T-helper 1 cell treated with Interleukin-12 subunit alpha and Interleukin-12 subunit beta and Interleukin-4 antibody, amounts not matched to agents 30 μg/mL and 1 μg/mL, for 36 hours (primary cell): ENCODE measurements around the gene SPHK2.
"Not testable (repeated sequence)": the region's sequence is repeated elsewhere in the genome, so short reads cannot be mapped to it uniquely, and the experiment has no call there.

ENCODE experiments used
- H3K27ac Mint-ChIP-seq: one replicate; pipeline ENCODE4 v1.8.0; 2021; ENCODE audit warnings: mild to moderate bottlenecking, mixed read lengths
- H3K27me3 Mint-ChIP-seq: one replicate; pipeline ENCODE4 v1.8.0; 2021; ENCODE audit warnings: low read depth, mixed read lengths
- H3K36me3 Mint-ChIP-seq: one replicate; pipeline ENCODE4 v1.8.0; 2021; ENCODE audit warnings: low read depth, mixed read lengths
- H3K4me1 Mint-ChIP-seq: one replicate; pipeline ENCODE4 v1.8.0; 2021; ENCODE audit warnings: low read depth, mixed read lengths
- H3K4me3 Mint-ChIP-seq: one replicate; pipeline ENCODE4 v1.8.0; 2021; ENCODE audit warnings: mild to moderate bottlenecking, moderate library complexity, mixed read lengths
- H3K9me3 Mint-ChIP-seq: one replicate; pipeline ENCODE4 v1.8.0; 2021; ENCODE audit warnings: mixed read lengths

SPHK2 gene

GRCh38 chr19:48625891-48626327 lies 6.6 kb downstream of the SPHK2 start:
- Mint-ChIP-seq H3K36me3 (peaks cover 29% of the 10 kb centered on the region), H3K27me3 (no peaks in the 10 kb centered on the region), H3K27ac (no peak overlapping the region), H3K4me3 (no peak overlapping the region), H3K4me1 (peaks cover 31% of the 10 kb centered on the region), H3K9me3 (no peaks in the 10 kb centered on the region)

GRCh38 chr19:48627201-48627864 lies 8.0 kb downstream of the SPHK2 start:
- H3K27ac Mint-ChIP-seq, result no peak overlapping the region
- H3K4me3 Mint-ChIP-seq, result no peak overlapping the region

DNA sequence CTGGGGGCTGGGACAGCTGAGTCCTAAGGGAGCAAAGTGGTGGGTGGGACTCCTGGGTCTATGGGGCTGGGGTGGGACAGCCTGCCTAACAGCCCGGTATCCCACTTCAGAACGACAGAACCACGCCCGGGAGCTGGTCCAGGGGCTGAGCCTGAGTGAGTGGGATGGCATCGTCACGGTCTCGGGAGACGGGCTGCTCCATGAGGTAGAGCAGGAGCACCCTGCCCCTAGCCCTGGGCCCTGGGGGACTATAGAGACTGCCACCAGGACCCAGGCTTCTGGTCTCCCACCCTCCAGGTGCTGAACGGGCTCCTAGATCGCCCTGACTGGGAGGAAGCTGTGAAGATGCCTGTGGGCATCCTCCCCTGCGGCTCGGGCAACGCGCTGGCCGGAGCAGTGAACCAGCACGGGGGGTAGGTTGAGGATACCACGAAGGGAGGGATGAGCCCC lies 8.6 kb downstream of the SPHK2 start:
- Mint-ChIP-seq H3K27ac (no peak overlapping the region), H3K4me3 (no peak overlapping the region), H3K9me3 (no peaks in the 10 kb centered on the region), H3K4me1 (peaks cover 22% of the 10 kb centered on the region), H3K27me3 (no peaks in the 10 kb centered on the region), H3K36me3 (peaks cover 20% of the 10 kb centered on the region)

More at GRCh38 chr19:48627201-48627864, 8.0 kb downstream of the SPHK2 start:
- Mint-ChIP-seq H3K36me3 (peaks cover 22% of the 10 kb centered on the region), H3K4me1 (peaks cover 24% of the 10 kb centered on the region), H3K27me3 (no peaks in the 10 kb centered on the region), H3K9me3 (no peaks in the 10 kb centered on the region)

- Mint-ChIP-seq H3K9me3 (no peaks in the 10 kb centered on the region), H3K27ac (no peak overlapping the region), H3K4me1 (peaks cover 17% of the 10 kb centered on the region)
Measured at GRCh38 chr19:48628486-48629296, 9.4 kb downstream of the SPHK2 start.

GRCh38 chr19:48629297-48629598 lies 9.9 kb downstream of the SPHK2 start:
- no peaks in the 10 kb centered on the region for H3K9me3 Mint-ChIP-seq

More at GRCh38 chr19:48628486-48629296, 9.4 kb downstream of the SPHK2 start:
- Mint-ChIP-seq H3K36me3 (peaks cover 15% of the 10 kb centered on the region), H3K27me3 (no peaks in the 10 kb centered on the region), H3K4me3 (no peak overlapping the region)

GRCh38 chr19:48629599-48630295 lies 10.4 kb downstream of the SPHK2 start:
- Mint-ChIP-seq H3K27ac (no peak overlapping the region), H3K9me3 (no peaks in the 10 kb centered on the region), H3K27me3 (no peaks in the 10 kb centered on the region), H3K36me3 (peaks cover 12% of the 10 kb centered on the region), H3K4me3 (no peak overlapping the region), H3K4me1 (peaks cover 18% of the 10 kb centered on the region)

More at GRCh38 chr19:48629297-48629598, 9.9 kb downstream of the SPHK2 start:
- H3K4me3 Mint-ChIP-seq, result no peak overlapping the region
- H3K4me1 Mint-ChIP-seq, result peaks cover 17% of the 10 kb centered on the region
- peaks cover 12% of the 10 kb centered on the region for H3K36me3 Mint-ChIP-seq
- no peak overlapping the region for H3K27ac Mint-ChIP-seq
- H3K27me3 Mint-ChIP-seq, result no peaks in the 10 kb centered on the region

DNA sequence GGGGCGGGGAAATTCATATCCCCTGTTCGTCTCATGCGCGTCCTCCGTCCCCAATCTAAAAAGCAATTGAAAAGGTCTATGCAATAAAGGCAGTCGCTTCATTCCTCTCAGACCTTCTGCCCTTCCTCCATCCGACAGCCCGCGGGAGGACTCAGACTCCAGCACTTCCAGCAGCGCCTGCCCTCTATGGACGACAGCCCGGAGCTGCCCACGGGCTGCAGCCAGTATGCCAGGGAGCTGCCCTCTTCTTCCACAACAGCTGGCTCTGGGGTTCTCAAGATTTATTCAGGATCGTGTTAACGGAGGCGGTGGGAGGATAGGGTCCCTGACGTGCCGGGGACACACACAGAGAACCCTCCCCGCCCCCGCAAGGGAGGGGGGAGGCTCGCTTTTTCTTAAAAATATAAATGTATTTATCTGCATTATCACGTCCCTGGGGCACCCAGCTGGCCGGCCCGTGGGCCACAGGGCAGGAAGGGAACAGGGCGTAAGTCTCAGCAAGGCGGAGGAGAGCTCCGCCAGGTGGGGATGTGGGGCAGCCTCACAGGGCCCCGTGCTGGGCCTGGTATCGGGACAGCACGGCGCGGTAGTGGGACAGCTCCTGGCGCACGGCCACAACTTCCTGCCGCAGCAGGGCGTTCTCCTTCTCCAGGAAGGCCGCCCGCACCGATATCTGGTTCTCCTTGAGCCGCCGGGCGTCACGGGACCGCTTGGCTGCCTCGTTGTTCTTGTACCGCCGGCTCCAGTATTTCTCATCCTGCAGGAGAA lies 11.2 kb downstream of the SPHK2 start:
- H3K27me3 Mint-ChIP-seq, result no peaks in the 10 kb centered on the region
- H3K9me3 Mint-ChIP-seq, result no peaks in the 10 kb centered on the region
- peaks cover 12% of the 10 kb centered on the region for H3K36me3 Mint-ChIP-seq
- H3K4me1 Mint-ChIP-seq, result peaks cover 19% of the 10 kb centered on the region
- no peak overlapping the region for H3K4me3 Mint-ChIP-seq
- H3K27ac Mint-ChIP-seq, result no peak overlapping the region

- Mint-ChIP-seq H3K27ac (no peak overlapping the region), H3K27me3 (no peaks in the 10 kb centered on the region), H3K4me1 (peaks cover 19% of the 10 kb centered on the region), H3K9me3 (no peaks in the 10 kb centered on the region), H3K4me3 (no peak overlapping the region), H3K36me3 (peaks cover 12% of the 10 kb centered on the region)
Measured at GRCh38 chr19:48631225-48631624, 11.9 kb downstream of the SPHK2 start.

DNA sequence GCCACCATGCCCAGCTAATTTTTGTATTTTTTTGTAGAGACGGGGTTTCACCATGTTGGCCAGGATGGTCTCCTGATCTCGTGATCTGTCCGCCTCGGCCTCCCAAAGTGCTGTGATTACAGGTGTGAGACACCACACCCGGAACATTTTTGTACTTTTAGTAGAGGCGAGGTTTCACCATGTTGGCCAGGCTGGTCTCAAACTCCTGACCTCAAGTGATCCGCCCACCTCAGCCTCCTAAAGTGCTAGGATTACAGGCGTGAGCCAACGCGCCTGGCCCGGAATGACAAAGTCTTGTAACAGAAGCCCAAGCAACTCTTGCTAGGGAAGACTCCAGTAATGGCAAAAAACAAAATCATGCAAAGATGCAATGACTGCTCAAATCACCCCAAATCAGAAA lies 13.0 kb downstream of the SPHK2 start:
- not testable (repeated sequence) for H3K36me3 Mint-ChIP-seq, H3K9me3 Mint-ChIP-seq, H3K4me3 Mint-ChIP-seq, H3K27me3 Mint-ChIP-seq
- Mint-ChIP-seq H3K27ac (peak overlapping the region; percentile 20), H3K4me1 (peaks cover 16% of the 10 kb centered on the region)

DNA sequence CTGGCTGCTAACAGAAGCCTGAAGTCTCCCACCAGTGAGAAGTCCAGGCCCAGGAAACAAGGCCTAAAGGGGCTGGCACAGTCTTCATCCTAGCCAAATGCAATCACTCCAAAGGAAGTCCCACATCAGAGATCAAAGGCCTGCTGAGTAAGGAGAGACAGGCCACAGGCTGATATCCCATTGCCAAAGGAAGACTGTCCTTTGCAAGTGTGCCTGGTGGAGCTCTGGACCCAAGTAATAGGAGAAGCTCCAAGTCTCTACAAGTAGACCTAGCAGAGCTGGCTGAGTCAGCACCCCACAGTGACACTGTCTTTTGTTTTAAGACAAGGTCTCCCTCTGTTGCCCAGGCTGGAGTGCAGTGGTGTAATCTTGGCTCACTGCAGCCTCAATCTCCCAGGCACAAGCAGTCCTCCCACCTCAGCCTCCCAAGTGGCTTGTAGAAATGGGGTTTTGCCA lies 13.4 kb downstream of the SPHK2 start:
- H3K4me1 Mint-ChIP-seq, result peaks cover 18% of the 10 kb centered on the region
- H3K4me3 Mint-ChIP-seq, result no peak overlapping the region
- peaks cover 9% of the 10 kb centered on the region for H3K36me3 Mint-ChIP-seq
- H3K9me3 Mint-ChIP-seq, result no peaks in the 10 kb centered on the region
- no peaks in the 10 kb centered on the region for H3K27me3 Mint-ChIP-seq
- peak overlapping the region; percentile 20 for H3K27ac Mint-ChIP-seq

DNA sequence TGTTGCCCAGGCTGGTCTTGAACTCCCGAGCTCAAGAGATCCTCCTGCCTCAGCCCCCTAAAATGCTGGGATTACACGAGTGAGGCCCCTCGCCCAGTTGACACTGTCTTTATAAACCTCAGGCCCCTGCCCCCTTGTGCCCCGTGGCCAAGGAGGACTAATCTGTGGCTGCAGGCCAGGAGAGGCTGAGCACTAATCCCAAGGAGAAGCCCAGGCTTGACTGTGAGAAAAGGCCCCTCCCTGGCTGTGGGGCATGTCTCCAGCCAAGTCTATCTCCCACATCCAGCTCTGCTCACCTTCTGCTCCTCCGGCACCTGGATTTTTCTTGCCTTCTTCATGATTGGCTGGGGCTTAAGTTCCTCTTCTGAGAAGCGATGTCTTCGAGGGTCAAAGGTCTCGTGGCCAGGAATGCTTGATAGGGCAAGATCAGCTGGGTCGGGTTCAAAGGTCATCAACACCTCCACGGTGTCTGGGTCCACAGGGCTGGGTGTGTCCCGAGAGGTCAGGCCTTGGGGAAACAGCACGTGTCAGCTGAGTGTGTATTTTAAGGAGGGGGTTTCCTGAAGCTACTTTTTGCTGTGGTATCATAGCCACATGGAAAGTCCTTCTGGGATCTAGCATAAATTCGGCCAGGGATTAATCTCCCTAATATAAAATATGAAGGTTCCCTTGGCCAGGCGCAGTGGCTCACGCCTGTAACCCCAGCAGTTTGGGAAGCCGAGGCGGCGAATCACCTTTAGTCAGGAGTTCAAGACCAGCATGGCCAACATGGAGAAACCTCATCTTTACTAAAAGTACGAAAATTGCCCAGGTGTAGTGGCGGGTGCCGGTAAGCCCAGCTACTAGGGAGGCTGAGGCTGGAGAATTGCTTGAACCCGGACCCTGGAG lies 14.1 kb downstream of the SPHK2 start:
- Mint-ChIP-seq H3K4me3 (no peak overlapping the region), H3K27me3 (no peaks in the 10 kb centered on the region), H3K4me1 (peaks cover 24% of the 10 kb centered on the region), H3K9me3 (no peaks in the 10 kb centered on the region), H3K27ac (no peak overlapping the region), H3K36me3 (peaks cover 10% of the 10 kb centered on the region)

- no peaks in the 10 kb centered on the region for H3K27me3 Mint-ChIP-seq
Measured at GRCh38 chr19:48634036-48634342, 14.7 kb downstream of the SPHK2 start.

GRCh38 chr19:48634424-48635262 lies 15.3 kb downstream of the SPHK2 start:
- Mint-ChIP-seq H3K27ac (peak overlapping the region; percentile 81), H3K9me3 (no peaks in the 10 kb centered on the region), H3K4me1 (peaks cover 28% of the 10 kb centered on the region), H3K4me3 (peak overlapping the region; percentile 76), H3K27me3 (no peaks in the 10 kb centered on the region), H3K36me3 (peaks cover 8% of the 10 kb centered on the region)

More at GRCh38 chr19:48634036-48634342, 14.7 kb downstream of the SPHK2 start:
- Mint-ChIP-seq H3K4me3 (peak overlapping the region; percentile 76), H3K27ac (peak overlapping the region; percentile 81), H3K36me3 (peaks cover 8% of the 10 kb centered on the region), H3K4me1 (peaks cover 28% of the 10 kb centered on the region), H3K9me3 (no peaks in the 10 kb centered on the region)
